HG03460 (cell line): ENCODE measurements around the gene OR2A42.
"Not testable (repeated sequence)": the region's sequence is repeated elsewhere in the genome, so short reads cannot be mapped to it uniquely, and the experiment has no call there.

Source experiments
- ATAC-seq: cut with Tn5 transposase; IDR thresholded peaks from one replicate; pipeline ENCODE4 v1.9.1; 2021; ENCODE audit not compliant: unreplicated experiment

The OR2A42 gene

DNA sequence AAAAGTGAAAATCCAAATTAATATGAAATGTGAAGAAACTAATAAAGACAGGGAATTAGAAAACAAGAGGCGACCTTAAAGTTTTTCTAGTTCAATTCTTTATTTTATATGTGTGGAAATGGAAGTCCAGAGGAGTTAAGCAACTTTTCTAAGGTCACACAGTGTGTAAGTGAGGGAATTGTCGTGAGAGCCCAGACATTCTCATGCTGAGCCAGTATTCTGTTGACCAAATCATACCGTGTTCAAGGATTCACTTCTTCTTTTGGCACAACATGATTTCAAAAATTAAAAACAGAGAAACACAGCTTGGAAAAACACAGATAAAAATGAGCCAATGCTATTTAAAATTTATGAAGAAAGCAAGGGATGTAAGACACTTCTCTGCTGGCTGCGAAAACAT lies 12.5 kb downstream of the OR2A42 start:
- not testable (repeated sequence) for ATAC-seq

DNA sequence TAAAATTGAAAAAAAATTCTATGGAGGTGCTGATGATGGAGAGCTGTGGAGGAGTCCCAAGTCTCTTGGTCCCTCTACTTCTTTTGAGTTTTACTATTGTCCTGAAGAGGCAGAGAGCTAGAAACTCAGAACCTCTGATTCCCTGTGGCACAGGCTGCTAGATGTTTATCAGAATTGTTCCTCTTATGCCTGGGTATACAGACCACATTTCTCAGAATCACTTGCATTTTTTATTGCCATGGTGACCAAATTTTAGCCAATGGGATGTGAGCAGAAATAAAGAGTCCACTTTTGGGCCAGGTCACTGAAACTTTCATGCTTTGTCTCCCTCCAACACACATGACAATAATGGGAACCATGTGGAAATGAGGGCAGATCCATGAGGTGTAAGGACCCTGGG lies 15.7 kb downstream of the OR2A42 start:
- not testable (repeated sequence) for ATAC-seq

DNA sequence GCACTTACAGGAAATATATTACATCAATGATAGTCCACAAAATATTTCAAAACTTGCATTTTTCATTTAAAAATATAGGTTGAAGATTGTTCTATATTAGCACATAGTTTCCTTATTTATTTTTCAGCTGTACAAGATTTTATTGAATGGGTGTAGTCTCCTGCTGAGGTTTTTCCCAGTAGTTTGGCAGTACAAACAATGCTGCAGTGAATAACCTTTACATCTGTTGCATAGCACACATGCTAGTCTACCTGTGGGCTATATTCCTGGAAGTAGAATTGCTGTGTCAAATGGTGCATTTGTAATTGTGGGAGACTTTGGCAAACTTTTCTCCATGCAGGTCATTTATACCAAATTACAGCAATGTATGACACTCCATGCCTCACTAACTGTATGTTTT lies 18.9 kb downstream of the OR2A42 start:
- not testable (repeated sequence) for ATAC-seq

DNA sequence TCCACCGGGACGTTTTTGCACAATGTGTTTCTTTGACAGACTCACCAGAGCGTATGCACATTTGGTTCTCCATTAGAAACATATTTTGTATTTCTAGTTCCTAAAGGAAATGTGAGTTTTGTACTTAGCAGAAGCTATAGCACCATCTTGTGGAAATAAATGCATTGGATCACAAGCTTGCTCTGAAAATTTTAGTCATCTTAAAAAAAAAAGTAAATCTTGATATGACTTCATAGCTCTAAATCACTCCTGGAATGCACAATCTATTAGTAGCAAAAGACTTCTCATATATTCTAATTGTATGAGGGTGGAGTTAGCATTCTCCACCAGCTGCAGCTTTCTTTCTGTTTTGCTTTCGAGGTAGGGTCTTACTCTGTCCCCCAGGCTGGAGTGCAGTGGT lies 20.3 kb downstream of the OR2A42 start:
- ATAC-seq, result not testable (repeated sequence)

DNA sequence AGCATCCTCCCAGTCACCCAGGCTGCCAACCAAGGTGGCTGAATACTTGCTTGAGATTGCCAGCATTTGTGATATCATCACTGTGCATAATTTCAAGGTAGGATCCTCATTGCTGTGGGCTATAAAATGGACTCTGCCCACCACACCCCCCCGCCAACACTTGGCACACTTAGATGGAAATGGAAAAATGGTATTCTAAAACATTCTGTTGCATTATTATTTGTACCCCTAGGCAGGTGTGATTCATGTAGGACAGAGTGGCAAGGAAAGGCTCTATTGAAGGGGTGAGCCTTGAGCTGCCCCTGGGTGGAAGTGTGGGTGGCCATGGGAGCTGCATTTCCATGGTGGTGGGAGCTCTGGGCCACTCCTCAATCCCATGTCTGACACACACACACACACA lies 20.8 kb downstream of the OR2A42 start:
- ATAC-seq, result not testable (repeated sequence)

DNA sequence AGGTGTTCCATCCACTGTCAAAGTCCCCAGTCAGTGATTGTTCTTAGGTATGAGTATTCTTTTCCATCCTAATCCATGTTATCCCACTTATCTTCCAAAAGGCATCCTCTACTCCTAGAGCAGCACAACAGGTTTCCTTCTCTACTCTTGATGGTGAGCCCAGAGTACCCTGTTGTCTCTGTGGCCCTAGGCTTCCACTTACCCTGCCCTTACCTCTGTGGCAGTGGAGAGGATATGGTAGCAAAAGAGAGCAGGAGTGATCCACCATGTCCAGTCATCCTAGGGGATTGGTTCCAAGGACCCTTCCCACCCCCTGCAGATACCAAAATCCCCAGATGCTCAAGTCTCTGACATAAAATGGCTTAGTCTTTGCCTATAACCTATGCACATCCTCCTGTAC lies 22.2 kb downstream of the OR2A42 start:
- ATAC-seq, result not testable (repeated sequence)

DNA sequence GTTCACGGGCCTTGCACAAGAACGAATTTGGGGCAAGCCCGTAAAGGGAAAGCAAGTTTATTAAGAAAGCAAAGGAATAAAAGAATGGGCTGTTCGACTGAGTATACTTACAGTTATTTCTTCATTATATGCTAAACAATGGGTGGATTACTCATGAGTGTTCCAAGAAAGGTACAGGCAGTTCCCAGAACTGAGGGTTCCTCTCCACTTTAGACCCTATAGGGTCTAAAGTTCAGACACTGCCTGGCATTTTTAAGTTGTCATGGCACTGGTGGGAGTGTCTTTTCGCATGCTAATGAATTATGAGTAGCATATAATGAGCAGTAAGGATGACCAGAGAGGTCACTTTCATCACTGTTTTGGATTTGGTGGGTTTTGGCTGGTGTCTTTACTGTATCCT lies 34.1 kb downstream of the OR2A42 start:
- ATAC-seq, result not testable (repeated sequence)

DNA sequence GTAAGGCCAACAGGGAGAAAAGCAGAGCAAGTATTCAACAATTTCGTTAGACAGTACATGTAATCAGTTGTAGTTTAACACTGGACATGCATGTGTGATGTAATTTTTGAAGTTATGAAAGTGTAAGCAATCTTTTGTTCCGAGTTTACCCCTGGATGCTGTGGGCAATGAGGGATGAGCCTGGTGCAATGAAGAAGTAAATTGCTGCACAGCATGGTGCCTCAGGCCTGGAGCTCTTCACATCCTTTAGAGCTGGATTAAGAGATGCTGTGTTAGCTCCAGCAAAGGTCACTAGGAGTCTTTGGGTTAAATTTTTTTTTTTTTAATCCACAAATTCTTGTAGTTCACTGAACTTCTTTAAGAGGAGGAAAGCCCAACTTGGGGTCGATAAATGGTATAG lies 36.3 kb downstream of the OR2A42 start:
- not testable (repeated sequence) for ATAC-seq

DNA sequence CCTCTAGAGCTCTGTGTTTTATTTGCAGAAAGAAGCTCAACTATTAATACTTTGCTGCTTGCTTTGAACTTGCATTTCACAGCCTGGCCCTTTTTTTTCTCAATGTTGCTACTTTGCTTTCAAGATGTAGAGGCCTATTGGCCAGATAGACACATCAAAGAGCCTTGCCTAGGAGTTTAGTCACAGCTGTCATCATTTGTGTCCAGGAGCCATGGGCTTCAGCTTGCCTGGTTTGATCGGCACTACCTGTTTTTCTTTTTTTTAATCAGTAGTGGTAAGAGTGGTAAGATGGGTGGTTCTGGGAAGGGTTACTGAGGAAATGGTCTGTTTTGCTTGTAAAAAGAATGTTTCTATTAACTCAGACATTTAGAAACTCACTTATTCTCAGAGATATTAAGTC lies 37.4 kb downstream of the OR2A42 start:
- not testable (repeated sequence) for ATAC-seq

DNA sequence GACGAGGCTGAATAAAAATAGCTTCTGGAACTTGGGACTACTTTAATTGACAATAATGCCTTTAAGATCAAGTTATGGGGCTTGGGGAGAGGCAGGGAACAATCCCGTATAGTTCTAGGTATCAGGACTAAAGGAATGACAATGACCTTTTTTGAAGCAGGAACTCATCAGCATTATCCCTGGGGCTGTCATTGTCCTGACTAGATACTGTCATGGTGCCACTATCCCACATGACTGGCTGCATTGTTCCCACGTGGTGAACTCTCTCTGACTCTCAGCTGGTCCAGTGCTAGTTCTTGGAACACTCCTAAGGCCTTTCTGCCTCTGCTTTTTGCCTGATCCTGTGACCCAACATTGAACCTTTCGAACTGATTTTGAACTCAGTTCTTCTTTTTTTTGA lies 40.5 kb downstream of the OR2A42 start:
- not testable (repeated sequence) for ATAC-seq

DNA sequence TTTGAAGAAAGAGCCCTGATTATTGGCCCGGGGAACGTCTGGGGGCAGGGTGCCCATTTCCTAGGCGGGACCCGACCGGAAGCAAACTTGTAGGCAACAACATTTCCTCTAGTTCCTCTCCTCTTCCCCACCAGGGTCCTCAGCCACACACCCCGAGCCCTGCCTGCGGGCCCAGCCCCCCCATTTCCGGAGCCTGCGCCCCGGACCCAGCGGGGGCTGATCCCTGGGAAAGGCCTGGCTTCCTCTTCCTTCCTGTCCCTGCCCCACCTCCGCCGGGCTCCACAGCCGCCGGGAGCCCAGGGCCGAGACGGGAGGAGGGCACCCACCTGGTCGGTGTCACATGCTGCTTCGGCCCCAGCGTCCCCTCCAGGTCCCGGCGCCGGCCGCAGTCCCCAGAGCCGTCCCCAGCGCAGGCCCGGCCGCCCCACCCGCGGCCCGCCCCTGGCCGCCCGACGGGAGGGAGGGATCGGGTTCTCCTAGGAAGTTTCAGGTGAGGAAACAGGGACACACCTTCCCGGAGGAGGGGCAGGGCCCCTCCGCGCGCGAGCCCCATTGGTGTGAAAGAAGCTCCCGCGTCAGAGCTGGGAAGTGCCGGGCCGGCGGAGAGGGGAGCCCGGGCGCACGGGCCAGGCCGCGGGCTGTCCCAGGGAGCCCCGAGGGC lies 44.1 kb downstream of the OR2A42 start, which contains the start of gene ARHGEF35:
ARHGEF35 (minus strand) TSS at position 622 of the 661 bp plus-strand sequence. CDS start 7,450 bp downstream, outside the sequence.
- peak; percentile 61 for ATAC-seq

DNA sequence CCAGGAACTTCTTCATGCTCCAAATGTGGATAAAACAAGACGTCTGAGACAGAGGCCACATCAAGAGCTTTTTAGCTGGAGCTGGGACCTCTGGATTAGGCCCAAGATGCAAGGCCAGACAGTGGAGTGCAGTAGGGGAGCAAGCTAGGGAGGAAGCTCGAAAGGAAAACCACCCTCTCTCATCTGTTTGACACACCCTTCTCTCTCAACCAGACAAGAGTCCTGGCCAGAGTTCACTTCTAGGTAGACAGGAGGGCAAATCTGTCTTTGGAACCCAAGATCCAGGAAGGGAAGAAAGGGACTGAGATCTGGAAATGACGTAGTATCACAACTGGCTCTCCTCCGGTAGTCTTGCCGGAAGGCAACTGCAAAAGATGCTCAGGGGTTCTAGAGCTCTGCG lies 45.0 kb downstream of the OR2A42 start:
- not testable (repeated sequence) for ATAC-seq

DNA sequence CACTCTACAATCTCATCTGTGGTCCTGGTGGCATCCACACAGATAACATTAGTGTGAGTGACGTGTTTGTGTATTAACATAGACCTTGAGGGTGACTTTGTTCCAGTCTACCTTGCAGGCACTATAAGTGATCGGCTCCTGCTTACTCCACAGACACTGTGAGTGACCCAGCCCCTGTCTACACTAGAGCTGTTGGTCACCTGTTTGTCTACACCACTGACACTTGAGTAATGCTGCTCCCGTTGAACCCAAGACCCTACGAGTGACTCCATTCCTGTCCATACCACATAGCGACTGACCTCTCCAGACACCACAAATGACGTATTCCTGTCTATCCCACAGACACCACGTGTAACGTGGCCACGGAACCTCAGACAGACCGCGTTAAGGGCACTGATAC lies 45.6 kb downstream of the OR2A42 start:
- not testable (repeated sequence) for ATAC-seq

DNA sequence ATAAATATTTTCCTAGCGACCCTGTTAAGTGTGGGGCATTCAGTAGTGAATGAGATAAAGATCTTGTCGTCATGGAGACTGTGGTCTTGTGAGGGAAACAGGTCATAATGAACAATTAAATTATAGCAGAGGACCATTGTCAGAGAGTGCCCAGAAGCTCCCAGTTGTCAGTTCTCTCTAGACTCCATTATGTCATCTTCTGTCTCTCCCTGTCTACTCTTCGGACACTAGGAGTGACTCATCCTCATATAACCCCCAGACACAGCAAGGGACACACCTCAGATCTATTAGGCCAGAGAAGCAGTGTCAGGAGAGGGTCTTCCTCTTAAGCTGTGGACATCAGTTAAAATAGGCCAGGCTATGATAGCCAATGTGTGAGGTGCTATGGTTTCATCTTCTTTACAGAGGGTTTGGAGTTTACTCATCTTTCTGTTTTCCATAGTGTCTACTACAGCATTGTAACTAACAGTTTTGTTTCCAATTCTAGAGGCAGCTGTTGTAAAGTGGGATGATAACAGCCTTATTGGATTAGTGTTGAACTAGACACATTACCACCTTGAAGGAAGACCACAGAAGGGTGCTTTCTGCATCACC lies 50.7 kb downstream of the OR2A42 start:
- not testable (repeated sequence) for ATAC-seq

DNA sequence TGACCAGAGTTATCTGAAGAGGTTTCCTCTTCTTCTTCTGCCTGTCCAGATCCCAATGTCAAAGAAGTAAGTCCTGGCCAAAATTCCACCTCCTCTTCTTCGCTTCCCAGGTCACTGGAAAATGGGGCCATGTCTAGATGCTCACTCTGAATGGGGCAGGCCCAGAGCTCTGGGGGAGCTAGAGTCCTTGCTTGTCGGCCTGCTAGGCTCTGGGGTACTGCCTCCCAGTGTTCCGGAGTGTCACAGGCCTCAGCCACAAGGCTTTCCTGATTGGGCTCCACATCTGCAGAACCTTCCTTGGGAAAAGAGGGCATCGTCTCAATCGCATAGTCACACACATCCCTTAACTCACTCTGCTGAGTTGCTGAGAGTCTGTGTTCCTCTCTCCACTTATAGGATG lies 51.6 kb downstream of the OR2A42 start:
- ATAC-seq, result not testable (repeated sequence)

DNA sequence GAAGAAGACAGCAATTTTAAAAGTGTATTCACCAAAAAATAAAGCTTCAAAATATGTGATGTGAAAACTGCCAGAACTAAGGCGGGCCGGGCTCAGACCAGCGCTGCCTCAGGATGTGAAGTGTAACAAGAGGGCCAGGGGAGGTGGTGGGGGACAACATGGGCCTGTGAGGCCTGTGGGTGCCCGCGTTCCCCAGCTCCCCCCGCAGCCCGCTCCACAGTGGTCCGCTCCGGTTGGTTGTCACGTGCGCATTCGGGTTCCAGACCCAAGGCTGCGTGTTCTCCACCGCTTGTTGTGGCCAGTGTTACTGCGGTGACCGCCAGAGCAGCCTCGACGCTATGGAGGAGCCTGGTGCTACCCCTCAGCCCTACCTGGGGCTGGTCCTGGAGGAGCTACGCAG lies 56.2 kb downstream of the OR2A42 start, which contains the start of gene CTAGE4:
CTAGE4 (plus strand) TSS at position 301 of the 400 bp plus-strand sequence; CDS start at position 339, 38 bp downstream.
- not testable (repeated sequence) for ATAC-seq

DNA sequence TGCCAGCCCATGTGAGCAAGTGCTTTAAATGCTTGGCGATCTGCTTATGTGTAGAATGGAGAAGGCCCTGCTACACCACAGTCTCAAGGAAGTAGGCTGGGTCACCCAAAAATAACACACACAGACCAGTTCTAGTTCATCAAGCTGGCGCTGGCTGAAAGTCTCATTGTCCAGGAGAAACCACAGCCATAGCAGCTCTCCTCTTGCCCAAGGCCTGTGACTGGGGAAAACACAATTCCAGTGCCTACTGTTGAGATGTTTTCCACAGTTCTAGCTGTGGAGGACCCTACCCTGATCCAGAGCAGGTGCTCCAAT lies 60.3 kb downstream of the OR2A42 start:
- not testable (repeated sequence) for ATAC-seq

DNA sequence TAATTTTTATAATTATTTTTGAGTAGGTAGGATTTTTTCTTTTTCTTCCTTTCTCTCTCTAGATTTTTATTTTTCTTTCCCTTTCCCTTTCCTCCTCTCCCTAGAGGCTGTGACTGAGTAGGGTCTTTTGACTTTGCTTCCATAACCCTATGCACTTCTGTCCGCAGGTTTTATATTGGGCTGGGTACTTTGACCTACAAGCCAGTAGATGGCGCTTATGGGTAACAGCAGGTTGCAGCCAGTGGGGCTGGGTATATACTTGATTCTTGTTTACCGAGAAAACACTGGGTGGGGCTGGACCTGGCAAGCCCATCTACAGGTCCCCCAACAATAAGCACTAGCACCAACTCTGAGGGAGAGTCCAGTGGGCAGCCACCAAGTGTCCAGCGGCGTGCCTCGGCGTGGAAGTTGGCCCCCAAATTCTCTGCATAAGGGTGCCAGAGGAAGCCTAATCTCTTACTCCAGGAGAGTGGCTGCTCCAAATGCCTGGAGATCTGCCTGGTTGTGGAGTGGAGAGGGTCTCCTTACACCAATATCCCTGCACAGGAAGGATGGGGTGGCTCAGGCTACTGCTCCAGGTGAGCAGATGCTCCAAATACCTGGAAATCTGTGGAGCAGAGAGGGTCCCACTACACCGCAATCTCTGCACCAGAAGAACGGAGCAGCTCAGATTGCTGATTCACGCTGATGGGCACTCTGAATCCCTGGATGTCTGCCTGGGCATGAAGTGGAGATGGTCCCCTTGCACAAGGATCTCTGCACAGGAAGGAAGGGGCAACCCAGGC lies 60.8 kb downstream of the OR2A42 start:
- ATAC-seq, result peak; percentile 94
